Activated naive CD4-positive, alpha-beta T cell treated with anti-CD3 and anti-CD28 coated beads, Interleukin-2, amount 50 U/mL, for 24 hours (primary cell): ENCODE data around the gene CAV1.
A peak's percentile ranks its signal among the peaks of the same experiment; 100 is the strongest.
"Not testable (repeated sequence)": the region's sequence is repeated elsewhere in the genome, so short reads cannot be mapped to it uniquely, and the experiment has no call there.

Source experiments
- H3K27ac Mint-ChIP-seq: one replicate; pipeline ENCODE4 v1.8.0; 2021; ENCODE audit warnings: mild to moderate bottlenecking, mixed read lengths
- H3K27me3 Mint-ChIP-seq: one replicate; pipeline ENCODE4 v1.8.0; 2021; ENCODE audit warnings: mixed read lengths
- H3K36me3 Mint-ChIP-seq: one replicate; pipeline ENCODE4 v1.8.0; 2021; ENCODE audit warnings: mixed read lengths
- H3K4me1 Mint-ChIP-seq: one replicate; pipeline ENCODE4 v1.8.0; 2021; ENCODE audit warnings: mixed read lengths
- H3K4me3 Mint-ChIP-seq: one replicate; pipeline ENCODE4 v1.8.0; 2021; ENCODE audit warnings: mild to moderate bottlenecking, mixed read lengths
- H3K9me3 Mint-ChIP-seq: one replicate; pipeline ENCODE4 v1.8.0; 2021; ENCODE audit warnings: mixed read lengths

Gene CAV1

GRCh38 chr7:116573541-116573940 is 48.7 kb downstream of the CAV1 start:
- no peak overlapping the region for H3K4me3 Mint-ChIP-seq
- H3K36me3 Mint-ChIP-seq = no peaks in the 10 kb centered on the region
- H3K9me3 Mint-ChIP-seq = no peaks in the 10 kb centered on the region
- no peaks in the 10 kb centered on the region for H3K4me1 Mint-ChIP-seq
- no peak overlapping the region for H3K27ac Mint-ChIP-seq
- peaks cover 13% of the 10 kb centered on the region for H3K27me3 Mint-ChIP-seq

- Mint-ChIP-seq H3K27me3 (peaks cover 13% of the 10 kb centered on the region), H3K4me3 (no peak overlapping the region), H3K4me1 (no peaks in the 10 kb centered on the region), H3K27ac (no peak overlapping the region), H3K36me3 (no peaks in the 10 kb centered on the region), H3K9me3 (no peaks in the 10 kb centered on the region)
Measured at GRCh38 chr7:116574025-116574822, 49.4 kb downstream of the CAV1 start.

- Mint-ChIP-seq H3K27me3 (peaks cover 3% of the 10 kb centered on the region), H3K9me3 (no peaks in the 10 kb centered on the region), H3K4me3 (no peak overlapping the region), H3K36me3 (no peaks in the 10 kb centered on the region), H3K4me1 (no peaks in the 10 kb centered on the region), H3K27ac (no peak overlapping the region)
Measured at GRCh38 chr7:116575853-116576252, 51.0 kb downstream of the CAV1 start.

- H3K36me3 Mint-ChIP-seq = no peaks in the 10 kb centered on the region
- no peak overlapping the region for H3K27ac Mint-ChIP-seq
Measured at GRCh38 chr7:116576350-116577319, 51.8 kb downstream of the CAV1 start.

GRCh38 chr7:116577320-116577871 is 52.6 kb downstream of the CAV1 start:
- Mint-ChIP-seq H3K9me3 (no peaks in the 10 kb centered on the region), H3K27ac (no peak overlapping the region), H3K4me1 (no peaks in the 10 kb centered on the region), H3K36me3 (no peaks in the 10 kb centered on the region), H3K27me3 (no peaks in the 10 kb centered on the region), H3K4me3 (no peak overlapping the region)

More at GRCh38 chr7:116576350-116577319, 51.8 kb downstream of the CAV1 start:
- Mint-ChIP-seq H3K4me1 (no peaks in the 10 kb centered on the region), H3K9me3 (no peaks in the 10 kb centered on the region), H3K4me3 (no peak overlapping the region), H3K27me3 (no peaks in the 10 kb centered on the region)

- peaks cover 9% of the 10 kb centered on the region for H3K4me1 Mint-ChIP-seq
- no peak overlapping the region for H3K27ac Mint-ChIP-seq
- no peaks in the 10 kb centered on the region for H3K9me3 Mint-ChIP-seq
- H3K27me3 Mint-ChIP-seq = no peaks in the 10 kb centered on the region
- no peak overlapping the region for H3K4me3 Mint-ChIP-seq
- no peaks in the 10 kb centered on the region for H3K36me3 Mint-ChIP-seq
Measured at GRCh38 chr7:116578526-116578925, 53.7 kb downstream of the CAV1 start.

GRCh38 chr7:116579322-116579721 is 54.5 kb downstream of the CAV1 start:
- H3K9me3 Mint-ChIP-seq = no peaks in the 10 kb centered on the region
- H3K27ac Mint-ChIP-seq = no peak overlapping the region
- no peaks in the 10 kb centered on the region for H3K36me3 Mint-ChIP-seq
- H3K4me3 Mint-ChIP-seq = no peak overlapping the region
- no peaks in the 10 kb centered on the region for H3K27me3 Mint-ChIP-seq
- peaks cover 14% of the 10 kb centered on the region for H3K4me1 Mint-ChIP-seq

GRCh38 chr7:116579835-116580234 is 55.0 kb downstream of the CAV1 start:
- H3K27ac Mint-ChIP-seq = no peak overlapping the region
- no peak overlapping the region for H3K4me3 Mint-ChIP-seq
- H3K9me3 Mint-ChIP-seq = no peaks in the 10 kb centered on the region
- no peaks in the 10 kb centered on the region for H3K36me3 Mint-ChIP-seq
- no peaks in the 10 kb centered on the region for H3K27me3 Mint-ChIP-seq
- peaks cover 14% of the 10 kb centered on the region for H3K4me1 Mint-ChIP-seq

GRCh38 chr7:116582164-116582732 is 57.4 kb downstream of the CAV1 start:
- H3K27me3 Mint-ChIP-seq = no peaks in the 10 kb centered on the region
- no peaks in the 10 kb centered on the region for H3K9me3 Mint-ChIP-seq
- no peak overlapping the region for H3K27ac Mint-ChIP-seq
- H3K36me3 Mint-ChIP-seq = no peaks in the 10 kb centered on the region
- H3K4me1 Mint-ChIP-seq = peaks cover 14% of the 10 kb centered on the region
- H3K4me3 Mint-ChIP-seq = no peak overlapping the region

- peaks cover 14% of the 10 kb centered on the region for H3K4me1 Mint-ChIP-seq
- H3K4me3 Mint-ChIP-seq = peak overlapping the region; percentile 19
- peak overlapping the region; percentile 60 for H3K27ac Mint-ChIP-seq
Measured at GRCh38 chr7:116582806-116583444, 58.1 kb downstream of the CAV1 start.

GRCh38 chr7:116583653-116584052 is 58.8 kb downstream of the CAV1 start:
- no peaks in the 10 kb centered on the region for H3K27me3 Mint-ChIP-seq
- no peak overlapping the region for H3K27ac Mint-ChIP-seq
- H3K36me3 Mint-ChIP-seq = no peaks in the 10 kb centered on the region
- peaks cover 22% of the 10 kb centered on the region for H3K4me1 Mint-ChIP-seq
- H3K4me3 Mint-ChIP-seq = no peak overlapping the region
- H3K9me3 Mint-ChIP-seq = no peaks in the 10 kb centered on the region

More at GRCh38 chr7:116582806-116583444, 58.1 kb downstream of the CAV1 start:
- Mint-ChIP-seq H3K27me3 (no peaks in the 10 kb centered on the region), H3K36me3 (no peaks in the 10 kb centered on the region), H3K9me3 (no peaks in the 10 kb centered on the region)

GRCh38 chr7:116584721-116585120 is 59.9 kb downstream of the CAV1 start:
- Mint-ChIP-seq H3K36me3 (no peaks in the 10 kb centered on the region), H3K4me3 (no peak overlapping the region), H3K4me1 (peaks cover 25% of the 10 kb centered on the region), H3K27ac (no peak overlapping the region), H3K27me3 (peaks cover 1% of the 10 kb centered on the region), H3K9me3 (no peaks in the 10 kb centered on the region)

- H3K4me1 Mint-ChIP-seq = peaks cover 25% of the 10 kb centered on the region
- H3K27me3 Mint-ChIP-seq = peaks cover 1% of the 10 kb centered on the region
- H3K36me3 Mint-ChIP-seq = no peaks in the 10 kb centered on the region
- no peak overlapping the region for H3K4me3 Mint-ChIP-seq
- H3K9me3 Mint-ChIP-seq = no peaks in the 10 kb centered on the region
- no peak overlapping the region for H3K27ac Mint-ChIP-seq
Measured at GRCh38 chr7:116585392-116585791, 60.6 kb downstream of the CAV1 start.

- Mint-ChIP-seq H3K36me3 (no peaks in the 10 kb centered on the region), H3K4me3 (no peak overlapping the region), H3K4me1 (peaks cover 25% of the 10 kb centered on the region), H3K27ac (no peak overlapping the region), H3K27me3 (peaks cover 1% of the 10 kb centered on the region), H3K9me3 (no peaks in the 10 kb centered on the region)
Measured at GRCh38 chr7:116585967-116586366, 61.1 kb downstream of the CAV1 start.

GRCh38 chr7:116587200-116587599 is 62.4 kb downstream of the CAV1 start:
- not testable (repeated sequence) for H3K27ac Mint-ChIP-seq, H3K9me3 Mint-ChIP-seq, H3K36me3 Mint-ChIP-seq, H3K27me3 Mint-ChIP-seq, H3K4me3 Mint-ChIP-seq
- H3K4me1 Mint-ChIP-seq = peaks cover 32% of the 10 kb centered on the region
